ENCODE data around the gene RAB3A. TPM values are rescaled to one million over a fixed set of nuclear protein-coding genes. Genes with fewer than 3 reads are reported as not detected.

RAB3A gene
- total and polyA plus RNA-seq, 12 donors, result 2.3 to 32.3 (median 6.2) TPM

DNA sequence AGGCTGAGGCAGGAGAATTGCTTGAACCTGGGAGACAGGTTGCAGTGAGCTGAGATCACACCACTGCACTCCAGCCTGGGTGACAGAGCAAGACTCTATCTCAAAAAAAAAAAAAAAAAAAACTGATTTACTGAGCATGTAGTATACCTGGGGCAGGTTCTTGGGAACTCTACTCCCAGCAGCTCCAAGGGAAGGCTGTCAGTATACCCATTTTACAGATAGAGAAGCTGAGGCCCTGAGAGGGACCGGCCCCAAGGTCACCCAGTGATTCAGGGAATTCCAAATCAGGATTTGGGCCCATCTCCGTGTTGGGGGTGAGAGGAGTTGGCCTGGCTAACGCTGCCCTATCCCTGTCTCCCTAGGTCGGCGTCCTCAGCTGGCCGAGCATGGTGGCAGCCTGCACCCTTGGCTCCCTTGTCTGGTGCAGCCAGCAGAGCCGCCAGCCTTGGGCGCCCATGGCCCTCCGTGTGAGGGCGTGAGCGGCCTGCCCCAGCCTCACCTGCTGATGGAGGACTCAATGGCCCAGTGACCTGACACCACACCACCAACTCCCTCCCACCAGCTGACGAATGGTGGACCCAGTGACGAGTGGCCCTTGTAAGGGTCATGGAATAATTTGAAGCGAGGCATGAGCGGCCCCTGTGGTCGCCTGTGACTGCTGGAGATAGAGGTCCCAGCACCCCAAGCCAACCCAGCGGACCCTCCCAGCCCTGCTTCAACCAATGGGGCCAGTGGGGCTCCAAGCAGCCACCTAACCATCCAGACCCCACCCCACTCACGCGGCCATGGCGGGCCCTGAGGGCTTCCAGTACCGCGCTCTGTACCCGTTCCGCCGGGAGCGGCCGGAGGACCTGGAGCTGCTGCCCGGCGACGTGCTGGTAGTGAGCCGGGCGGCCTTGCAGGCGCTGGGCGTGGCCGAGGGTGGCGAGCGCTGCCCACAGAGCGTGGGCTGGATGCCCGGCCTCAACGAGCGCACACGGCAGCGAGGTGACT, 48.5 kb downstream of the RAB3A start:
- peak; percentile 76 to 86 (median 79) for DNase-seq
- H3K4me1 ChIP-seq (replicated peaks in 1 of 2), result peaks cover 35 to 60% of the 10 kb centered on the region in 2 donors

GRCh38 chr19:18153556-18154134, 50.2 kb downstream of the RAB3A start:
- intact Hi-C loops (cut with DNase I), result loop anchor here in 1 of 2 donors (5.0 kb wide), 1 partner anchor 36 kb away; no protein-coding TSS in a partner anchor
- Histone ChIP-seq H3K4me3 (peak overlapping the region; percentile 33 to 84 (median 60)), H3K4me1 (replicated peaks in 1 of 2) (peaks cover 32 to 58% of the 10 kb centered on the region in 2 donors), H3K36me3 (replicated peaks in 1 of 2) (peaks cover 0 to 6% of the 10 kb centered on the region in 2 donors), H3K9me3 (replicated peaks in 1 of 3) (no peaks in the 10 kb centered on the region), H3K27ac (peak overlapping the region; percentile 17 to 97 (median 94)), H3K27me3 (no peaks in the 10 kb centered on the region)
- 0 to 7% (median 1%) methylated on average over 6 to 38 of the region's 38 CpGs for WGBS, 4 donors
- peak in 4 of 7 donors; percentile 37 to 67 (median 50) for DNase-seq
- TF ChIP-seq, protein P1, sequence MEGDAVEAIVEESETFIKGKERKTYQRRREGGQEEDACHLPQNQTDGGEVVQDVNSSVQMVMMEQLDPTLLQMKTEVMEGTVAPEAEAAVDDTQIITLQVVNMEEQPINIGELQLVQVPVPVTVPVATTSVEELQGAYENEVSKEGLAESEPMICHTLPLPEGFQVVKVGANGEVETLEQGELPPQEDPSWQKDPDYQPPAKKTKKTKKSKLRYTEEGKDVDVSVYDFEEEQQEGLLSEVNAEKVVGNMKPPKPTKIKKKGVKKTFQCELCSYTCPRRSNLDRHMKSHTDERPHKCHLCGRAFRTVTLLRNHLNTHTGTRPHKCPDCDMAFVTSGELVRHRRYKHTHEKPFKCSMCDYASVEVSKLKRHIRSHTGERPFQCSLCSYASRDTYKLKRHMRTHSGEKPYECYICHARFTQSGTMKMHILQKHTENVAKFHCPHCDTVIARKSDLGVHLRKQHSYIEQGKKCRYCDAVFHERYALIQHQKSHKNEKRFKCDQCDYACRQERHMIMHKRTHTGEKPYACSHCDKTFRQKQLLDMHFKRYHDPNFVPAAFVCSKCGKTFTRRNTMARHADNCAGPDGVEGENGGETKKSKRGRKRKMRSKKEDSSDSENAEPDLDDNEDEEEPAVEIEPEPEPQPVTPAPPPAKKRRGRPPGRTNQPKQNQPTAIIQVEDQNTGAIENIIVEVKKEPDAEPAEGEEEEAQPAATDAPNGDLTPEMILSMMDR (IDR thresholded peaks at IDR 0.05), result no peak
- TF ChIP-seq POLR2A (IDR thresholded peaks at IDR 0.05), result peak in 1 of 2 donors; percentile 51

More for the DNA sequence above, 48.5 kb downstream of the RAB3A start:
- Histone ChIP-seq H3K36me3 (replicated peaks in 1 of 2) (peaks cover 0 to 6% of the 10 kb centered on the region in 2 donors), H3K9me3 (replicated peaks in 1 of 3) (no peaks in the 10 kb centered on the region), H3K27ac (peak overlapping the region; percentile 69 to 94 (median 87)), H3K27me3 (no peaks in the 10 kb centered on the region), H3K4me3 (peak overlapping the region in 1 of 4 donors; percentile 30)
- intact Hi-C loops (cut with DNase I), result no loop called here
- WGBS, 4 donors, result 17 to 60% (median 48%) methylated on average over 1 to 43 of the region's 43 CpGs
- TF ChIP-seq, protein P1 (IDR thresholded peaks at IDR 0.05), result no peak
- TF ChIP-seq POLR2A (IDR thresholded peaks at IDR 0.05), result peak; percentile 23 to 69

DNA sequence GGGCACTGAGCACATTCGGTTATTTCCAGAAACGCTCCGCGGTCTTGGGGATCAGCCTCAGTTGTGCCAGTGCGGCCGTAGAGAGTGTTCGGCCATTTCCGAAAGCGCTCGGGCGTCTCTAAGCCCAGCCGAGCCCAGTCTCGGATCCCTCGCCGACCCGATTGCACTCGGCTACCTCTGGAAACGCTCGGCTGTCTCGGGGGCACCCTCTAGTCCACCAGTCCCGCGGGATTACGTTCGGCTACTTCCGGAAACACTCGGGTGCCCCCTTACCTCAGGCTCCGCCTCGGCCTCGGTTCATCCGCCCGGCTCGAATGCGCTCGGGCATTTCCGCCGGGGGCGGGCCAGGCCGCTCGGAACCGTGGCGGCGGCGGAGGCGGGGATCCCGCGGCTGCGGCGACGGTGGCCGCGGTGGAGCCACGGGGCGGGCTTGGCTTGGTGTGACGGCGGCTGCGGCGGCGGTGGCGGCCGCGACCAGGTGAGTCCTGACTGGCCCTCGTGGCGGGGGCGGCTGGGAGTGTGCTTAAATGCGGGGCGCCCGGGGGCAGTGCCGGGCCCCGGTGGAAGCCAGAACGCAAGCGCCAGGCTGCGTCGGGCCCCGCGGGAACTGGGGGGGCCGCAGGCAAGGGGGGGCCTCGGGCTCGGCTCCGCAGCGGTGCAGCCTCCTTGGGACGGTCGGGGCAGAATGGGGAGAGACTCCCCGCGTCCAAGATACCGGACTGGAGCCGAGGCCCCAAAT, 50.9 kb downstream of the RAB3A start, which contains the start of gene PIK3R2:
TSS of gene PIK3R2 (plus strand) at position 347 of the 739 bp plus-strand sequence. CDS start 2,717 bp downstream, outside the sequence.
- H3K4me1 ChIP-seq (replicated peaks in 1 of 2), result peaks cover 30 to 53% of the 10 kb centered on the region in 2 donors
- intact Hi-C loops (cut with DNase I), result loop anchor here in 1 of 2 donors (5.0 kb wide), 1 partner anchor 36 kb away; no protein-coding TSS in a partner anchor
- peak within 1 kb of the TSS; percentile 33 to 84 (median 62) for H3K4me3 ChIP-seq
- WGBS, 4 donors, result 0 to 1% (median 1%) methylated on average over 31 to 86 of the region's 86 CpGs
- H3K9me3 ChIP-seq (replicated peaks in 1 of 3), result no peaks in the 10 kb centered on the region
- no peaks in the 10 kb centered on the region for H3K27me3 ChIP-seq
- TF ChIP-seq POLR2A (IDR thresholded peaks at IDR 0.05), result peak; percentile 32 to 81
- TF ChIP-seq, protein P1 (IDR thresholded peaks at IDR 0.05), result no peak
- peak; percentile 99 to 100 (median 100) for DNase-seq
- peaks cover 0 to 6% of the 10 kb centered on the region in 2 donors for H3K36me3 ChIP-seq (replicated peaks in 1 of 2)
- peak within 1 kb of the TSS; percentile 84 to 97 (median 95) for H3K27ac ChIP-seq

All from adrenal gland (tissue), 12 donors.